ENCODE data around the gene JARID2.

DNA sequence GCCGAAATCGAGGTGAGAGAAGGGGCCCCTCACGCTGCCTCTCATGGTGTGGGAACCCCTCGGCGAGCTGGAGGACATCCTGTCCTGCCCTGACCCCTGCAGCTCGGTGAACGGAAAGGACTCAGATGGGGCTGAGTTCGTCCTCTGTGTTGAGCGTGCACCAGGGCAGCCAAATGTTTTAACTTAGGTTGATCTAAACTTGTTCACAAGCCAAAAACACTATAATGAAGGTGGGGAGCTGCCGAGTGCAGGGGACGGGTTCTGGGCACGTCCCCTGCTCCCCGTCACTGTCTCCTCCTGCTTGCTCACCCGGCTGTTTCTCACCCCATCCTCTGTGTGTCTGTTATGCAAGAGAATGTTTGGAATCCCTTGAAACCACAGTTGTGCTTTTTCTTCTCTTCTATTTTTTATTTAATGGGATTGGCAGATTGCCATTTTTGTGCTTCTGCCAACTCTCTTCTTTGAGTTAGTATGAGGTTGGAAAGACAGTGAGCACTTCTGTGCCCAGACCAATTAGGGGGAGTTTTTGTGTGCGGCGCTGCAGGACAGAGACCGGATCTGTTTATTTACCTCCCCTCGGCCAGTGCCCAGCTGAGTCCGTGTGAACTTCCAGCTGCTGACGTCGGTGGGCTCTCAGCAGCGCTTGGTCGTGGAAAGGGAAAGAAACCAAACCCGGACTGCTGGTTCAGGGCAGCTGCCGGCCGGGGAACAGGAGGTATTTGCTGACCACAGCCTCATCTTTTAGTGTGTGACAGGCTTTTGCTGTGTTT lies 258.9 kb downstream of the JARID2 start:
- TF ChIP-seq CTCF (IDR thresholded peaks at IDR 0.05; ENCODE audit: insufficient read depth, low read depth, low read length) (no peak), EZH2 (IDR thresholded peaks at IDR 0.05; ENCODE audit: insufficient read depth, low read length) (no peak)
